Stimulated activated CD4-positive, alpha-beta T cell treated with anti-CD3 and anti-CD28 coated beads, Interleukin-2, amount 100 ng/mL, for 48 hours (primary cell): ENCODE data around the gene KRTAP9-4.
"Not testable (repeated sequence)": the region's sequence is repeated elsewhere in the genome, so short reads cannot be mapped to it uniquely, and the experiment has no call there.

Experiments
- DNase-seq, 2 donors: peaks; one replicate each; pipeline ENCODE4 v3.0.0-alpha.2; 2020

The KRTAP9-4 gene

GRCh38 chr17:41265078-41265477 lies 15.6 kb downstream of the KRTAP9-4 start, which contains the start of gene KRTAP9-6:
Gene KRTAP9-6 (plus strand): TSS chr17:41265378. CDS start chr17:41265378, 0 bp downstream.
- no peak for DNase-seq

DNA sequence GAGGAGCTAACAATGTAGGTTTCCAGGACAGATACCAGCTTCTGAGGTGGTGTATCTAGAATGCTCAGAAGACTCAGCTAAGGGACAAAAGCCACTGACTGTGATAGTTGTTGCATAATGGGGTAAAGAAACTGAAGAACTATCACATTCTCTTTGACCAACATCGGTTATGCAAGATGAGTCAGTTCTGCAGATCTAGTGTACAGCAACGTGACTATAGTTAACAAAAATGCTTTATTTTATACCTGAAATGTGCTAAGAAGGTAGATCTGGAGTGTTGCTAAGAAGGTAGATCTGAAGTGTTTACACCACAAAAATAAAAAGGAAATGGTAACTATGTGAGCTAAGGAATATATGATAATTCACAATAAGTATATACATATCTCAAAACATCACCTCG lies 18.2 kb downstream of the KRTAP9-4 start:
- DNase-seq: no peak

- not testable (repeated sequence) for DNase-seq
Measured at GRCh38 chr17:41271323-41271722, 21.8 kb downstream of the KRTAP9-4 start.

DNA sequence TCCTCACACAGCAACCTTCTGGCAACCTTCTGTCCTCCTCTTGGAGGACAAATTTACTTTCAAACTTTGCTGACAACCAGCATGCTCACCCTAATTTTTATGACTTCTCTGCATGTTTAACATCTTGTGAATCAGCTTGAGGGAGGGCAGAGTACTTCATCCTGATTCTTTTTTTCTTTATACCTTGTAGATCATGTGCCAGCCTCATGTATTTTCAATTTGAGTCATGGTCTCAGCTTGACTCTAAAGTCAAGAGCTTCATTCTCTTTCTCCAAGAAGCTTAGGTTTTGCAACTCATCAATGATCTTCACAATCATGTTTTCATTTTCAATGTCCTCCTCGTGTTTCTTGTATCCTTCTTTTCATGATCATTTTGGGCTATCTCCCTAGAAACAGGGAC lies 22.4 kb downstream of the KRTAP9-4 start:
- DNase-seq: no peak

DNA sequence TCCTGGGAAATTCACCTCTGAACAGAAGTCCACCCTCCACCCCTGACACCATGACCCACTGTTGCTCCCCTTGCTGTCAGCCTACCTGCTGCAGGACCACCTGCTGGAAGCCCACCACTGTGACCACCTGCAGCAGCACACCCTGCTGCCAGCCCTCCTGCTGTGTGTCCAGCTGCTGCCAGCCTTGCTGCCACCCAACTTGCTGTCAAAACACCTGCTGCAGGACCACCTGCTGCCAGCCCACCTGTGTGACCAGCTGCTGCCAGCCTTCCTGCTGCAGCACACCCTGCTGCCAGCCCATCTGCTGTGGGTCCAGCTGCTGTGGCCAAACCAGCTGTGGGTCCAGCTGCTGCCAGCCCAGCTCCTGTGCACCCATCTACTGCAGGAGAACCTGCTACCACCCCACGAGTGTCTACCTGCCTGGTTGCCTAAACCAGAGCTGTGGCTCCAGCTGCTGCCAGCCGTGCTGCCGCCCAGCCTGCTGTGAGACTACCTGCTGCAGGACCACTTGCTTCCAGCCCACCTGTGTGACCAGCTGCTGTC lies 26.2 kb downstream of the KRTAP9-4 start, which contains the start of gene KRTAP9-7:
Gene KRTAP9-7, plus strand, starts transcription at position 51 of the 543 bp plus-strand sequence. Its CDS starts 0 bp downstream, at position 51.
- not testable (repeated sequence) for DNase-seq

DNA sequence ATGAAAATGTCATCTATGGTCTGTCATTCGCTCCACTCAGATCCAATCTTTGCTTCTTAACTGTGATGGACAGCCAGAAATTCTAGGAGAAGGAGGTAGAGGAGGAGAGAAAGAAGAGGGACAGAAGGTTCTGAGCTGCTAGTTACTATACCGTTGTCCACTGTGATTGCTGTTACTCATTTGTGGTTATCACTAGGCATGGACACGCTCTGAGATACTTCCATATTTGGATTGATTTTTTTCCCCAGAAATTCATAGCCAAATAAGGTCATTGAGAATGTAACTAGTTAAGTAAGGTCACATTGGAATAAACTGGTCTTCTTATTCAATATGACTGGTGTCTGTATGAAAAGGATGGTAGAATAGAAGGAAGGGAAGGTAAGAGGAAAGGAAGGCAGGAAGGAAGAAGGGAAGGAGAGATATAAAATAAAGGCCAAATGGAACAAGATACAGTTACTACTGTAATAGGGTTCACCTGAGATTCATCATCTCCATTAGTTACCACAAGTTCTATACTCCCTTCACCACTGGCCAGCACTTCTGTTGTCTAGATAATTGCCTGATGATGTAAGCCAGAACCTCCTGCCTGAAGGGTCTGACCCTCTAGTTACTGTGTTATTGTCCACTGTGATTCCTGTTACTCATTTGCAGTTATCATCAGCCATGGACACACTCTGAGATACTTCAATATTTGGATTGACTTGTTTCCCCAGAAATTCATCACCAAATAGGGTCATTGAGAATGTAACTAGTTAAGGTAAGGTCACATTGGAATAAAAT lies 28.9 kb downstream of the KRTAP9-4 start:
- no peak for DNase-seq

- no peak for DNase-seq
Measured at GRCh38 chr17:41284043-41284442, 34.6 kb downstream of the KRTAP9-4 start.

DNA sequence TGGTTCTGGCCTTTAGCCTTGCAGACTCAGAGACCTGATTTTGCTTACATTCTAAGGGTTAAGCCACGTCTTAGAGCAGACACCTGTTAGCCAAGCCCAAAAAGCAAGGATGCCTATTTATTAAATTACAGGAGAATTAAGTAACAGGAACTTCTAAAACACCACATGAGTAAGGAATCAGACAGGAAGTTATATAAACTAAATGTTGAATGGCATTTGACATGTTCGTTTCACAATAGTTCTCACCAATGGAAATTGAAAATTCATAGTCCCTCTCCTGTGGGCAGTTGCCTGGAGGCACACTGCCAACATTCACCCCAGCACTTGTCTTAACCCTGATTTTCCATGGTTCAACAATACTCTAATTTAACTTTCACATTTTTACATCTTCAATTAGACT lies 35.1 kb downstream of the KRTAP9-4 start:
- DNase-seq: no peak

DNA sequence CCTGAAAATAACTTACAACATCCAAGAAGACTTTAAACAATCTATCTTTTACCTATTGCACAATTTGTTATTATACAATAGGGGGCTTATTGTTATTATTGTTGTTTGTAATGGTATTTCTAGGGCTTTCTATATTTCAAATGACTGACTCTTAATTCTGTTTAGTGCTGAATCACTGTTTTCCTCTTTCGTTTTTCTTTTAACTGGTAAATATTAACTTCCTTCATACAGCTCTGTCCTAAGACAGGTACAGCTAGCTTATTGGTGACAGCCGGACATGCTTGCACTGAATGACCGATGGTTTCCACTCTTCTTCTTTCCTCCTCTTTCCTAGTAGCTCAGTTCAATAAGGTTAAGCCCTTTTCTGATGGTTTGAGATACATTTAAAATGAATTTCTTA lies 37.6 kb downstream of the KRTAP9-4 start:
- DNase-seq: no peak

DNA sequence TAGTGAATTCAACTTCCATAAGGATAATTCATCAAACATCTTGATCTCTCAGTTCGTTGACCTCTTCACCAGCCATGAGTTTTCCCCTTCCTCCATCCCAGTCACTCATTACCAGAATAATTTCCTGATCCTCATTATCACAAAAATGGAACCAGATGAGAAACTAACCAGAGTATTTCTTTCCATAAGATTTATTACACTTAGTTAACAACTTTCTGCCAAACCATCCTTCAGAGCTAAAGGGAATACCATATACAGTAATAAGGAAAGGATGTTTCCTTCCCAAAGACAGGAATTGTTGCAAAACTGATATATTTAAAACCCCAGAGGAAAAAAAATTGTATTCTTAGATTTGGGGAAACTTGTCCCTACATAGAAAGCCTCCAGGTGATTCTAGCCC lies 44.5 kb downstream of the KRTAP9-4 start:
- no peak for DNase-seq

GRCh38 chr17:41296846-41297245 lies 47.4 kb downstream of the KRTAP9-4 start:
- DNase-seq: no peak

GRCh38 chr17:41298458-41299135 lies 49.1 kb downstream of the KRTAP9-4 start:
- no peak for DNase-seq
